Endothelial cell of umbilical vein (primary cell): ENCODE results near the gene HEMGN. TPM values are rescaled to one million over a fixed set of nuclear protein-coding genes. Genes with fewer than 3 reads are reported as not detected.

ENCODE experiments used
- BruUV-seq: library from RNA; stranded (reverse); fragments of 400-500 nt; replicated peaks from 2 replicates; lab custom pipeline; 2021; lab: Mats Ljungman, UMichigan
- CTCF ChIA-PET: fragments of 300-600, 350-600 bp; sonication (Branson Sonifier 250); formaldehyde crosslinking; loops from one replicate; lab custom pipeline; 2021; ENCODE audit warnings: antibody characterized with exemption, inconsistent platforms; lab: Charles Lee
- POLR2A ChIA-PET: fragments of 300-600, 350-600 bp; sonication (Branson Sonifier 250); formaldehyde crosslinking; loops from one replicate; lab custom pipeline; 2021; ENCODE audit warnings: antibody characterized with exemption, inconsistent platforms; lab: Charles Lee
- DNase-seq: peaks from one replicate; pipeline ENCODE4 v3.0.0-alpha.2; 2011; ENCODE audit warnings: low read depth, low spot score
- FAIRE-seq: peaks from 2 replicates; lab custom pipeline; 2011; peaks lifted over from hg19 to GRCh38; lab: Jason Lieb, UNC
- H2AFZ ChIP-seq: 2 replicates; pipeline ENCODE4 v1.6.0; 2012; ENCODE audit warnings: low read depth, low read length, control low read depth, inconsistent platforms
- H3K27ac ChIP-seq: 2 replicates; pipeline ENCODE4 v1.5.1; 2011; ENCODE audit warnings: low read depth, mild to moderate bottlenecking, control low read depth, low read length, moderate library complexity; ENCODE audit not compliant: insufficient read depth
- H3K27me3 ChIP-seq, 2 experiments: 2 replicates each; pipeline versions ENCODE4 v1.6.0 to v1.6.1; 2011; ENCODE audit warnings: low read length in 2 of 2, mixed read lengths in 1 of 2; ENCODE audit not compliant: control insufficient read depth in 2 of 2, insufficient read depth in 2 of 2
- H3K36me3 ChIP-seq, 2 experiments: 2 replicates in 1 of 2; 3 replicates in 1 of 2; pipeline ENCODE4 v1.5.1; 2011; ENCODE audit warnings: low read length in 2 of 2, mild to moderate bottlenecking in 1 of 2, moderate library complexity in 1 of 2; ENCODE audit not compliant: control insufficient read depth in 2 of 2, insufficient read depth in 2 of 2; ENCODE audit errors: extremely low read depth in 1 of 2
- H3K4me1 ChIP-seq: 3 replicates; pipeline ENCODE4 v1.5.1; 2011; ENCODE audit warnings: mild to moderate bottlenecking, low read length; ENCODE audit not compliant: control insufficient read depth, insufficient read depth; ENCODE audit errors: extremely low read depth
- H3K4me2 ChIP-seq: 2 replicates; pipeline ENCODE4 v1.6.1; 2011; ENCODE audit warnings: low read length, control low read depth, mixed read lengths; ENCODE audit not compliant: insufficient read depth
- H3K4me3 ChIP-seq, 3 experiments: fragments of 200-600 bp in 1 of 3; sonication (generic), shearing (Covaris generic) in 1 of 3; replicated peaks in 1 of 3; 2 replicates each; pipeline ENCODE4 v1.5.1; 2011 to 2016; ENCODE audit warnings: control low read depth in 3 of 3, low read length in 3 of 3, mild to moderate bottlenecking in 2 of 3, inconsistent platforms in 1 of 3, low read depth in 1 of 3, moderate library complexity in 1 of 3; ENCODE audit not compliant: insufficient read depth in 1 of 3
- H3K79me2 ChIP-seq: 2 replicates; pipeline ENCODE4 v1.6.0; 2012; ENCODE audit warnings: low read length, inconsistent platforms; ENCODE audit not compliant: control insufficient read depth, insufficient read depth
- H3K9ac ChIP-seq: replicated peaks from 2 replicates; pipeline ENCODE3; 2011; ENCODE audit warnings: low read length, control low read depth; ENCODE audit not compliant: insufficient read depth; ENCODE audit errors: extremely low read depth
- H3K9me1 ChIP-seq: replicated peaks from 3 replicates; pipeline ENCODE4 v1.6.0; 2011; ENCODE audit warnings: mild to moderate bottlenecking, low read length; ENCODE audit not compliant: control insufficient read depth, insufficient read depth; ENCODE audit errors: extremely low read depth
- H3K9me3 ChIP-seq: replicated peaks from 2 replicates; pipeline ENCODE4 v1.5.1; 2012; ENCODE audit warnings: low read length, inconsistent platforms; ENCODE audit not compliant: control insufficient read depth, insufficient read depth
- H4K20me1 ChIP-seq: replicated peaks from 2 replicates; pipeline ENCODE3; 2011; ENCODE audit warnings: mild to moderate bottlenecking, low read length; ENCODE audit not compliant: control insufficient read depth, insufficient read depth; ENCODE audit errors: extremely low read depth
- EZH2 ChIP-seq: IDR thresholded peaks from 2 replicates; pipeline ENCODE4 v1.6.1; 2012; ENCODE audit warnings: borderline replicate concordance, low read depth, mild to moderate bottlenecking, moderate library complexity, low read length, inconsistent platforms; ENCODE audit not compliant: severe bottlenecking
- FOS ChIP-seq: IDR thresholded peaks from 2 replicates; pipeline ENCODE4 v1.6.1; 2011; ENCODE audit warnings: mild to moderate bottlenecking, low read length, moderate library complexity, borderline replicate concordance; ENCODE audit not compliant: insufficient read depth
- GATA2 ChIP-seq: IDR thresholded peaks from 2 replicates; pipeline ENCODE4 v1.7.0; 2011; ENCODE audit warnings: low read depth, mild to moderate bottlenecking, moderate library complexity, mixed read lengths, low read length; ENCODE audit not compliant: insufficient read length, insufficient read depth
- MYC ChIP-seq: IDR thresholded peaks from one replicate; pipeline ENCODE4 v1.6.1; 2011; ENCODE audit warnings: mild to moderate bottlenecking, low read depth, low read length
- POLR2A ChIP-seq: IDR thresholded peaks from 2 replicates; pipeline ENCODE4 v1.6.1; 2012; ENCODE audit warnings: low read depth, mild to moderate bottlenecking, control low read depth, low read length
- POLR2AphosphoS5 ChIP-seq: IDR thresholded peaks from 2 replicates; pipeline ENCODE4 v1.6.1; 2012; ENCODE audit warnings: low read depth, mild to moderate bottlenecking, control low read depth, low read length, moderate library complexity; ENCODE audit not compliant: insufficient read depth
- dilution Hi-C: fragments of 300-500 bp; cut with MboI; formaldehyde crosslinking; loops from one replicate; pipeline ENCODE4 v1.15.0; 2019; ENCODE audit warnings: low sequenced_read_pairs; ENCODE audit not compliant: extremely low pct_ligation_motif_present
- intact Hi-C: fragments of 100-400 bp; cut with micrococcal nuclease; formaldehyde crosslinking; loops from one replicate; pipeline ENCODE4 v1.10.0; 2022
- polyA plus RNA-seq, 4 experiments: library from polyadenylated mRNA; depleted of rRNA in 3 of 4; stranded (reverse) in 3 of 4; unstranded in 1 of 4; fragments of >200 nt; gene quantifications; 2 replicates each; pipeline versions ENCODE4 v1.2.1 to v1.2.3, GENCODE V29; 2011 to 2012; ENCODE audit warnings: missing spikeins in 1 of 4
- total RNA-seq: library from RNA; stranded (reverse); gene quantifications from 2 replicates; pipeline ENCODE4 v1.2.3, GENCODE V29; 2021
- TF ChIP-seq, protein P1 (sequence below), 2 donors: IDR thresholded peaks; 1 replicate in 1 of 2; 2 replicates in 1 of 2; pipeline ENCODE4 v1.5.1; 2011; ENCODE audit warnings: low read length in 2 of 2, mild to moderate bottlenecking in 2 of 2, moderate library complexity in 2 of 2, control low read depth in 1 of 2, inconsistent platforms in 1 of 2, low read depth in 1 of 2; ENCODE audit not compliant: insufficient read depth in 1 of 2; ENCODE audit errors: extremely low read depth in 1 of 2
- TF ChIP-seq, protein P2 (sequence below): IDR thresholded peaks from 2 replicates; pipeline ENCODE4 v1.6.1; 2011; ENCODE audit not compliant: insufficient read depth, insufficient read length

HEMGN gene
- total and polyA plus RNA-seq, 2 donors (not counting 3 experiments of a cell fraction or from before 2014, with no cell fraction given): not detected

DNA sequence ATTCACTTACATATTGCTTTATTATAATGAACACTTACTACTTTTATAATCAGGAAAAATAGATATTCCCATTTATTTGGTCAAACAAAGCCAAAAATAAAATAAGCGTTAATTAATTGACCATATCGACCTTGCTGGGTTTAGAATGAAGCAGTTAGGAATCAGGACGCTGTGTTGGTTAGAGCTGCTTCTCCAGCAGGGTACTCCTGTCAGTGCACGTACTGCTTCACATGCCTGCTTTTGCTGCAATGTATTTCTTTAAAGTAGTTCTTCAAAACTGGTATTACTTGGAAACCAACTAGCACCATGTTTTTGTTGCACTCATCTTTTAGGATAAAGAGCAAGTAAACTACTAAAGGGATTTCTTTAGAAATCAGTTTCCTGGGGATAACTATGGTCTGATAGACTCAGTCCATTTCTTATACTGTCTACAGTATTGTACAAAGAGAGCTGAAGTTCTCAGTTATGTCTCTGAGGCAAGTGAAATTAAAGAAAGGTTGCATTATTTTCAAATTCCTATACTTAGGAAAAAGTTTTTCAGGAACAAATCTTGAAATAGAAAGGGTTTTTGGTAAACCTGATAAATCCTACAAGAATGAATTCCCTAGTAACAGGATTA, 8.9 kb downstream of the HEMGN start:
- no TSS peak for BruUV-seq
- no peak overlapping the region for H3K27ac ChIP-seq
- H3K9ac ChIP-seq: no peak overlapping the region
- no peak for FAIRE-seq
- H3K4me1 ChIP-seq: no peaks in the 10 kb centered on the region
- TF ChIP-seq EZH2: no peak
- no peak for TF ChIP-seq FOS
- TF ChIP-seq POLR2A: no peak
- TF ChIP-seq MYC: no peak
- no peak for TF ChIP-seq POLR2AphosphoS5
- TF ChIP-seq GATA2: no peak
- TF ChIP-seq, protein P1, sequence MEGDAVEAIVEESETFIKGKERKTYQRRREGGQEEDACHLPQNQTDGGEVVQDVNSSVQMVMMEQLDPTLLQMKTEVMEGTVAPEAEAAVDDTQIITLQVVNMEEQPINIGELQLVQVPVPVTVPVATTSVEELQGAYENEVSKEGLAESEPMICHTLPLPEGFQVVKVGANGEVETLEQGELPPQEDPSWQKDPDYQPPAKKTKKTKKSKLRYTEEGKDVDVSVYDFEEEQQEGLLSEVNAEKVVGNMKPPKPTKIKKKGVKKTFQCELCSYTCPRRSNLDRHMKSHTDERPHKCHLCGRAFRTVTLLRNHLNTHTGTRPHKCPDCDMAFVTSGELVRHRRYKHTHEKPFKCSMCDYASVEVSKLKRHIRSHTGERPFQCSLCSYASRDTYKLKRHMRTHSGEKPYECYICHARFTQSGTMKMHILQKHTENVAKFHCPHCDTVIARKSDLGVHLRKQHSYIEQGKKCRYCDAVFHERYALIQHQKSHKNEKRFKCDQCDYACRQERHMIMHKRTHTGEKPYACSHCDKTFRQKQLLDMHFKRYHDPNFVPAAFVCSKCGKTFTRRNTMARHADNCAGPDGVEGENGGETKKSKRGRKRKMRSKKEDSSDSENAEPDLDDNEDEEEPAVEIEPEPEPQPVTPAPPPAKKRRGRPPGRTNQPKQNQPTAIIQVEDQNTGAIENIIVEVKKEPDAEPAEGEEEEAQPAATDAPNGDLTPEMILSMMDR (IDR thresholded peaks at IDR 0.05; ENCODE audit: extremely low read depth in 1 of 2, insufficient read depth in 1 of 2, low read depth in 1 of 2, low read length in 2 of 2): no peak
- TF ChIP-seq, protein P2, sequence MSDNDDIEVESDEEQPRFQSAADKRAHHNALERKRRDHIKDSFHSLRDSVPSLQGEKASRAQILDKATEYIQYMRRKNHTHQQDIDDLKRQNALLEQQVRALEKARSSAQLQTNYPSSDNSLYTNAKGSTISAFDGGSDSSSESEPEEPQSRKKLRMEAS: no peak
- dilution Hi-C loops: no loop called here
- H3K79me2 ChIP-seq: no peaks in the 10 kb centered on the region
- H3K36me3 ChIP-seq: no peaks in the 10 kb centered on the region
- ChIA-PET CTCF (interaction anchor here (1.6 kb wide), 1 partner anchor 106 kb away, joined by 4 read pairs; no protein-coding TSS in a partner anchor), POLR2A (no interaction called here)
- peaks cover 25 to 64% of the 10 kb centered on the region in 2 experiments for H3K27me3 ChIP-seq
- no peaks in the 10 kb centered on the region for H3K9me3 ChIP-seq
- H2AFZ ChIP-seq: no peak overlapping the region
- no peak for DNase-seq
- H3K9me1 ChIP-seq: no peaks in the 10 kb centered on the region
- no peak overlapping the region for H3K4me2 ChIP-seq
- intact Hi-C loops: no loop called here
- no peak overlapping the region for H3K4me3 ChIP-seq
- H4K20me1 ChIP-seq: no peaks in the 10 kb centered on the region
